Transverse colon (tissue), 4 donors: ENCODE data around the gene POLDIP3. TPM values are rescaled to one million over a fixed set of nuclear protein-coding genes. Genes with fewer than 3 reads are reported as not detected.

Source experiments
- DNase-seq: peaks from one replicate; pipeline ENCODE4 v3.0.0-alpha.2; 2019
- H3K27ac ChIP-seq, 4 donors: fragments of 200-600 bp; sonication (generic); 2 replicates each; pipeline ENCODE4 v1.5.1; 2016 to 2018; ENCODE audit warnings: inconsistent platforms in 4 of 4
- H3K27me3 ChIP-seq: fragments of 200-600 bp; sonication (generic); 2 replicates; pipeline ENCODE4 v1.5.1; 2017; ENCODE audit warnings: inconsistent platforms
- H3K36me3 ChIP-seq, 4 donors: fragments of 200-600 bp; sonication (generic); 2 replicates each; pipeline ENCODE4 v1.5.1; 2017 to 2019; ENCODE audit warnings: inconsistent platforms in 4 of 4
- H3K4me1 ChIP-seq, 4 donors: fragments of 200-600 bp; sonication (generic); 2 replicates each; pipeline ENCODE4 v1.5.1; 2017 to 2020; ENCODE audit warnings: inconsistent platforms in 4 of 4
- H3K4me3 ChIP-seq, 4 donors: fragments of 200-600 bp; sonication (generic); 1 replicate in 1 of 4; 2 replicates in 3 of 4; pipeline versions ENCODE4 v1.5.1 to v1.6.1; 2017 to 2019; ENCODE audit warnings: inconsistent platforms in 4 of 4
- H3K9me3 ChIP-seq, 2 donors: fragments of 200-600 bp; sonication (generic); 2 replicates each; pipeline ENCODE4 v1.5.1; 2017 to 2019; ENCODE audit warnings: inconsistent platforms in 2 of 2
- EP300 ChIP-seq: sonication (generic); formaldehyde crosslinking; IDR thresholded peaks from one replicate; pipeline ENCODE4 v1.6.1; 2017; ENCODE audit warnings: antibody characterized with exemption, low read depth
- POLR2A ChIP-seq: fragments of 450-650 bp; IDR thresholded peaks from one replicate; pipeline ENCODE4 v1.6.1; 2016; ENCODE audit warnings: antibody characterized with exemption, mild to moderate bottlenecking, moderate library complexity
- POLR2AphosphoS5 ChIP-seq, 3 donors: sonication (generic); formaldehyde crosslinking; IDR thresholded peaks; one replicate each; pipeline ENCODE4 v1.6.1; 2016; ENCODE audit warnings: antibody characterized with exemption in 3 of 3
- WGBS, 2 donors: methylation state at CpG; one replicate each; pipeline ENCODE4 v1.1.5; 2018; ENCODE audit warnings: low coverage in 1 of 2; 5-methylcytosine and 5-hydroxymethylcytosine counted together
- in situ Hi-C, 4 donors: fragments of 200-750 bp; cut with MboI; loops; one replicate each; pipeline versions ENCODE4 v1.15.0 to v1.15.1; 2017; ENCODE audit warnings: low sequenced_read_pairs in 3 of 4, low pct_ligation_motif_present in 1 of 4, low pct_unique_long_range_greater_than_20kb in 1 of 4
- intact Hi-C: fragments of 100-400 bp; cut with DNase I; formaldehyde crosslinking; loops from one replicate; pipeline ENCODE4 v1.15.1; 2023; ENCODE audit warnings: low total_unique reads
- total RNA-seq, 4 donors: library from RNA; depleted of rRNA; stranded (reverse); fragments of >200 nt; gene quantifications; one replicate each; pipeline ENCODE4 v1.1.0, GENCODE V29; 2016
- TF ChIP-seq, protein P1 (sequence below), 5 experiments: fragments of 200-600 bp in 3 of 5; fragments of 450-650 bp in 2 of 5; sonication (generic) in 3 of 5; IDR thresholded peaks; 1 replicate in 2 of 5; 2 replicates in 3 of 5; pipeline ENCODE4 v1.5.1; 2016 to 2017; ENCODE audit warnings: antibody characterized with exemption in 5 of 5, inconsistent platforms in 3 of 5, mild to moderate bottlenecking in 2 of 5, moderate library complexity in 1 of 5

The POLDIP3 gene
- total RNA-seq, 4 donors from 2014 or later, result 36.5 to 69.5 (median 45.2) TPM

GRCh38 chr22:42633013-42633412 lies 18.3 kb upstream of the POLDIP3 start:
- Histone ChIP-seq H3K27me3 (no peaks in the 10 kb centered on the region), H3K4me1 (peaks cover 0 to 15% (median 11%) of the 10 kb centered on the region in 4 donors), H3K4me3 (no peak overlapping the region), H3K36me3 (peaks cover 0 to 49% (median 13%) of the 10 kb centered on the region in 4 donors), H3K9me3 (no peaks in the 10 kb centered on the region), H3K27ac (no peak overlapping the region)
- TF ChIP-seq EP300 (no peak), POLR2A (no peak), POLR2AphosphoS5 (IDR thresholded peaks at IDR 0.05) (no peak)
- TF ChIP-seq, protein P1, sequence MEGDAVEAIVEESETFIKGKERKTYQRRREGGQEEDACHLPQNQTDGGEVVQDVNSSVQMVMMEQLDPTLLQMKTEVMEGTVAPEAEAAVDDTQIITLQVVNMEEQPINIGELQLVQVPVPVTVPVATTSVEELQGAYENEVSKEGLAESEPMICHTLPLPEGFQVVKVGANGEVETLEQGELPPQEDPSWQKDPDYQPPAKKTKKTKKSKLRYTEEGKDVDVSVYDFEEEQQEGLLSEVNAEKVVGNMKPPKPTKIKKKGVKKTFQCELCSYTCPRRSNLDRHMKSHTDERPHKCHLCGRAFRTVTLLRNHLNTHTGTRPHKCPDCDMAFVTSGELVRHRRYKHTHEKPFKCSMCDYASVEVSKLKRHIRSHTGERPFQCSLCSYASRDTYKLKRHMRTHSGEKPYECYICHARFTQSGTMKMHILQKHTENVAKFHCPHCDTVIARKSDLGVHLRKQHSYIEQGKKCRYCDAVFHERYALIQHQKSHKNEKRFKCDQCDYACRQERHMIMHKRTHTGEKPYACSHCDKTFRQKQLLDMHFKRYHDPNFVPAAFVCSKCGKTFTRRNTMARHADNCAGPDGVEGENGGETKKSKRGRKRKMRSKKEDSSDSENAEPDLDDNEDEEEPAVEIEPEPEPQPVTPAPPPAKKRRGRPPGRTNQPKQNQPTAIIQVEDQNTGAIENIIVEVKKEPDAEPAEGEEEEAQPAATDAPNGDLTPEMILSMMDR (IDR thresholded peaks at IDR 0.05), result no peak
- intact Hi-C loops (no loop called here), in situ Hi-C loops (no loop called here)
- DNase-seq, result no peak
- WGBS, 2 donors, result 91 to 100% methylated on average over 7 to 9 of the region's 9 CpGs

GRCh38 chr22:42632096-42632495 lies 17.4 kb upstream of the POLDIP3 start:
- H3K36me3 ChIP-seq, result peaks cover 0 to 58% (median 16%) of the 10 kb centered on the region in 4 donors
- H3K27ac ChIP-seq, result no peak overlapping the region
- WGBS, 2 donors, result 81% methylated on average over 13 of the region's 13 CpGs; no CpG with 5 or more reads in 1 of the 2 donors
- H3K27me3 ChIP-seq, result no peaks in the 10 kb centered on the region
- H3K4me3 ChIP-seq, result no peak overlapping the region
- H3K9me3 ChIP-seq, result no peaks in the 10 kb centered on the region
- TF ChIP-seq EP300 (no peak), POLR2AphosphoS5 (IDR thresholded peaks at IDR 0.05) (no peak), POLR2A (no peak)
- TF ChIP-seq, protein P1 (IDR thresholded peaks at IDR 0.05), result peak in 1 of 5 experiments; percentile 16
- DNase-seq, result no peak
- intact Hi-C loops (no loop called here), in situ Hi-C loops (no loop called here)
- H3K4me1 ChIP-seq, result peaks cover 0 to 15% (median 11%) of the 10 kb centered on the region in 4 donors

DNA sequence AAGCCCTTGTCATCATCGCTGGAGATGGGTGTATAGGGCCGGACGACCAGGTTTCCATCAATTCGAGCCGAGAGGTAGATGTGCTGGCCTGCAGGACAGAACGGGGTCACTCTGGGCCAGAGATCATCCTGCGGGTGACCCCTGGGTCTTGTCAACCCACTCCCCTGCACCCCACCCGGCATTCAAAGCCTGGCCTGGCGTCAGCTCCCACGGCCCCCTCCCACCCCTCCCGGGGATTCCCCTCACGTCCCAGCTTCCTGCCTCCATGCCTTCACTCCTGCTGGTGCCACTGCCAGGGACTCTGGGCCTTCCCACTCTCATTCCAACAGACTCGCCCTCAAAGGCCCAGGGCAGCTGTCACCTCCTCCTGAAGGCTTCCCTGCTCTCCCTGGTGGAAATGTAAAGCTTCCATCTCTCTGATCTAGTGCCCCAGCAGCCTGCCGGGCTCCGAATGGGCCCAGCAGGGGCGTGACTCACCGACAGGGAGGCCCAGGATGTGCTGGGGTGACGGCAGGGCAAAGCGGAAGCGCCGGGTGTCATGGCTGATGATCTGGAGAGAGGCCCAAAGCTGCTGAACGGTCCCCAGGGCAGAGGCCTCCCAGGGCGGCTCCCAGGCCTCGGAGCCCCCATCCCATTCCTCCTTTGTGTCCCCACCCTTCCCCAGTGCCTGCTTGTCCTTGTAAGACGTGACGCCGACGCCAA lies 16.4 kb upstream of the POLDIP3 start:
- Histone ChIP-seq H3K36me3 (peaks cover 0 to 68% (median 16%) of the 10 kb centered on the region in 4 donors), H3K4me1 (peaks cover 0 to 12% (median 9%) of the 10 kb centered on the region in 4 donors), H3K27me3 (no peaks in the 10 kb centered on the region), H3K27ac (no peak overlapping the region), H3K9me3 (no peaks in the 10 kb centered on the region), H3K4me3 (no peak overlapping the region)
- intact Hi-C loops (no loop called here), in situ Hi-C loops (no loop called here)
- DNase-seq, result no peak
- TF ChIP-seq POLR2AphosphoS5 (IDR thresholded peaks at IDR 0.05), result no peak
- TF ChIP-seq, protein P1 (IDR thresholded peaks at IDR 0.05), result no peak
- 86% methylated on average over 16 of the region's 28 CpGs; no CpG with 5 or more reads in 1 of the 2 donors for WGBS, 2 donors

- Histone ChIP-seq H3K27me3 (no peaks in the 10 kb centered on the region), H3K9me3 (no peaks in the 10 kb centered on the region), H3K4me1 (peaks cover 0 to 5% (median 3%) of the 10 kb centered on the region in 4 donors), H3K36me3 (peaks cover 0 to 74% (median 16%) of the 10 kb centered on the region in 4 donors), H3K27ac (no peak overlapping the region), H3K4me3 (no peak overlapping the region)
- no peak for TF ChIP-seq EP300
- TF ChIP-seq, protein P1 (IDR thresholded peaks at IDR 0.05), result no peak
- no peak for TF ChIP-seq POLR2AphosphoS5 (IDR thresholded peaks at IDR 0.05)
- TF ChIP-seq POLR2A, result no peak
- no peak for DNase-seq
- in situ Hi-C loops, result no loop called here
- intact Hi-C loops, result no loop called here
- 98% methylated on average over 18 of the region's 18 CpGs; no CpG with 5 or more reads in 1 of the 2 donors for WGBS, 2 donors
Observed at GRCh38 chr22:42630211-42630610, 15.5 kb upstream of the POLDIP3 start.
